ENCODE data around the gene ENTPD1. TPM values are rescaled to one million over a fixed set of nuclear protein-coding genes. Genes with fewer than 3 reads are reported as not detected.

ENTPD1 gene
- total RNA-seq, 2 donors from 2014 or later = 12.3 to 15.0 TPM

- Histone ChIP-seq H3K36me3 (no peaks in the 10 kb centered on the region), H3K27me3 (no peaks in the 10 kb centered on the region), H3K27ac (no peak overlapping the region), H3K4me3 (no peak overlapping the region), H3K9me3 (no peaks in the 10 kb centered on the region), H3K4me1 (peaks cover 0 to 9% of the 10 kb centered on the region in 2 donors)
- TF ChIP-seq CTCF (IDR thresholded peaks at IDR 0.05) = no peak
- DNase-seq (ENCODE audit: low spot score) = no peak
Observed at GRCh38 chr10:95810198-95810976, 54.4 kb downstream of the ENTPD1 start.

DNA sequence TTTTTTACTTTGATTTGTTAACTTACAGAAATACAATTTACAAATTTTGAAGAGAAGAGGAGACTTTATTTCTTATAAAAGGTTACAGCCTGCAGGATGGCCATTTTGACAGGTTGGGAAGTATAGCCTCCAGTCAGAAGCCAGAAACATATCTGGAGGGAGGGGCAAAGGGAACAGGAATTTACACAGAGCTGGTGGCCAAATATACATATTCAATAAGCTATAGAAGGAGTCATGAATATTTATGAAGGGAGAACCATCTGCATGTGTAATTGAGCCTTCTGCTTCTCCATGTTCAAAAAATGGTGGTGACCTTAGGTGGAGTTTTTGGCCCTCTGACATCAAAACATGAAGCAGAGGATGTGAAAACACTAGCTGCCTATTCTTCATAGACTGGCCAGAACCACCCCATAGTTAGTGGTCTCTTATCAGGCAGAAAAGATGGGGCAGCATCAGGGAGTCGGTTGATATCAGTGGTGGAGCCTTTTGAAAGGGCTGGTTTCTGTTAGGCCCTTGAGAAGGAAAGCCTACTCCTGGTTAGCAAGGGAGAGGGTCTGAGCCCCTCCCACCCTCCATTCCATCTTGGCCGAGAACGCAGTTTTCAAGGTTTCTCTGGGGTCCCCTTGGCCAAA is 57.2 kb downstream of the ENTPD1 start:
- H3K4me1 ChIP-seq = peaks cover 0 to 9% of the 10 kb centered on the region in 2 donors
- TF ChIP-seq CTCF (IDR thresholded peaks at IDR 0.05) = no peak

DNA sequence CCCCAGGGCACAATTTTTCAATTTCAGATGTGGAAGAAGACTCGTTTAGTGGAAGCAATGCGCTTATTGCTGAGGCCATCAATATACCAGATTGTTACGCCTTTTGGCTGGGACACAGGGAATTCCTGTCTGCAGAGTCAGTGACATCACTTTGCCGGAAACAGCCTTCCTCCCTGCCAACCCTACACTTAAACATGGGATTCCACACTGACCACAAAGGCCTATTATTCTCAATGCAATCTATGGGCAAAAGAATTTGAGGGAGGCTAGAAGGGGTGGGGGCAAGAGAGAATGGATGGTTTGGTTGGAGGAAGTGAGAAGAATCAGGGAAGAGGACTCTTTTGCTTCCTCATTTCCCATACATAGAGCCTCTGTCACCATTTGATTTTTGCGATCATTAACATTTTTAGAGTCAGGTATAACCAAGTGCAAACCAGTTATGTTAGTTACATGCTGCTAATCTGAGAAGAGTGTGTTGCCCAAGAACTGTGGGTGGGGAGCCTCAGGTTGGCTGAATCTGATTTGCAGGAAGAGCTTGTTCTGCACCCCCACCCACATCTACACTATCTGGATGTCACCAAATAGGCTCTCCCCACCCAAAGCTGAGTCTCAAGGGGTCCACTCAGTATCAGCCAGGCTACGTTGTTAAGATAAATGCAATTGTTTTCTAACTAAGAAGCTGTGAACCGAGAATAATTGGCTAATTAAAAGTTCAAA is 58.2 kb downstream of the ENTPD1 start:
- no peak overlapping the region for H3K4me3 ChIP-seq
- no peak for DNase-seq (ENCODE audit: low spot score)
- H3K4me1 ChIP-seq = peaks cover 0 to 11% of the 10 kb centered on the region in 2 donors
- TF ChIP-seq CTCF (IDR thresholded peaks at IDR 0.05) = no peak
- H3K36me3 ChIP-seq = no peaks in the 10 kb centered on the region
- H3K9me3 ChIP-seq = peaks cover 0 to 4% of the 10 kb centered on the region in 2 donors
- H3K27ac ChIP-seq = peak overlapping the region; percentile 14 to 36
- no peaks in the 10 kb centered on the region for H3K27me3 ChIP-seq

More for the DNA sequence above, 57.2 kb downstream of the ENTPD1 start:
- Histone ChIP-seq H3K36me3 (no peaks in the 10 kb centered on the region), H3K27ac (peak overlapping the region in 1 of 2 donors; percentile 36), H3K9me3 (peaks cover 0 to 4% of the 10 kb centered on the region in 2 donors), H3K4me3 (no peak overlapping the region), H3K27me3 (no peaks in the 10 kb centered on the region)
- no peak for DNase-seq (ENCODE audit: low spot score)

- H3K4me3 ChIP-seq = no peak overlapping the region
- peaks cover 0 to 4% of the 10 kb centered on the region in 2 donors for H3K9me3 ChIP-seq
- no peak for TF ChIP-seq CTCF (IDR thresholded peaks at IDR 0.05)
- H3K36me3 ChIP-seq = no peaks in the 10 kb centered on the region
- no peaks in the 10 kb centered on the region for H3K27me3 ChIP-seq
- DNase-seq (ENCODE audit: low spot score) = no peak
- H3K27ac ChIP-seq = peak overlapping the region in 1 of 2 donors; percentile 14
- H3K4me1 ChIP-seq = peaks cover 0 to 20% of the 10 kb centered on the region in 2 donors
Observed at GRCh38 chr10:95815133-95815532, 59.2 kb downstream of the ENTPD1 start.

DNA sequence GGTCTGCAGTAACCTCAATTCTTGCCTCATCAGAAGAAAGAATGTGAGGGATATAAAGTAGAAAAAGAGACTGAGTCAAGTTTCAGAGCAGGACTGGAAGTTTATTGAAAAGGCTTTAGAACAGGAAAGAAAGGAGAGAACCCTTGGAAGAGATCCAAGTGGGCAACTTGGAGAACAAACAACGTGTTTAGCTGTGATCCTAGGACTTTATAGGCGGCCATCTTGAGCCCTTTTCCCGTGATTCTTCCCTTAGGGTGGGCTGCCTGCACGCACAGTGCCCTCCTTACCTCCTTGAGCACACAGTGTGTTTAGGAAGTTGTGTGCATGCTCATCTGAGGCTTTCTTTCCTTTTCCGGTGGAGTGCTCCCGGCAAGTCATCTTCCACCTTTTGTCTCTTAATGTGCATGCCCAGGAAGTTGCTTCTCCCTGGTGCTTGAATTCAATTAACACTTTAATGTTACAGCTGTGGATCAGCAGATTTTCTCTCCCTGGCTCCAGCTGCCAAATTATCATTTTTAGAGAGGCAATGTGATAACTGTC is 59.8 kb downstream of the ENTPD1 start:
- H3K27ac ChIP-seq = no peak overlapping the region
- H3K27me3 ChIP-seq = no peaks in the 10 kb centered on the region
- H3K9me3 ChIP-seq = peaks cover 0 to 4% of the 10 kb centered on the region in 2 donors
- DNase-seq (ENCODE audit: low spot score) = no peak
- peaks cover 0 to 22% of the 10 kb centered on the region in 2 donors for H3K4me1 ChIP-seq
- no peaks in the 10 kb centered on the region for H3K36me3 ChIP-seq
- H3K4me3 ChIP-seq = no peak overlapping the region
- no peak for TF ChIP-seq CTCF (IDR thresholded peaks at IDR 0.05)
